Measurements from ENCODE around the gene ISCA1. TPM values are rescaled to one million over a fixed set of nuclear protein-coding genes. Genes with fewer than 3 reads are reported as not detected.

ISCA1 gene
- total and polyA plus RNA-seq, 2 donors (not counting 3 experiments of a cell fraction or from before 2014, with no cell fraction given), result 14.2 to 22.2 TPM

DNA sequence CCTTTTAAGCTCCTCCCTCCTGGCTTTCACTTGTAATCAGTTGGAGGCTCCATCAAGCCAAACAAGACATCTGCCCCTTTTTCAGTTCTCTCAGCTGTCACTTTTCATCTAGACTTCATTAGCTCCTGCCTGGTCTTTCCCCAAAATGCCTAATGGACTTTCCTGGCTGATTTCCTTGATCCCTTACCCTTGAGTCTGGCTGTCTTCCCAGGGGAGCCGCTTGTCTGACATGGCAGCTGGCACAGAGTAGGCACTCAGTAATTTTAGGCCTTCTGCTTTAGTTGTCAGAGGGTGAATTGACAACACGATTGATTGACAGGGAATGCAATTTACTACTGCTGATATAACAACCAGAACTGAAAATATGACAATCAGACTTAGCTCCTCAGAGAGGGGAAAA is 24.9 kb downstream of the ISCA1 start:
- H3K9me3 ChIP-seq (replicated peaks; ENCODE audit: control insufficient read depth, insufficient read depth, low read length), result no peaks in the 10 kb centered on the region
- H3K27ac ChIP-seq (ENCODE audit: insufficient read depth, low read depth, low read length), result no peak overlapping the region
- no peaks in the 10 kb centered on the region for H4K20me1 ChIP-seq (replicated peaks; ENCODE audit: control insufficient read depth, extremely low read depth, insufficient read depth, low read length)
- dilution Hi-C loops (cut with MboI; ENCODE audit: extremely low pct_ligation_motif_present, low sequenced_read_pairs) (no loop called here), intact Hi-C loops (cut with micrococcal nuclease) (no loop called here)
- no peak overlapping the region for H3K4me2 ChIP-seq (ENCODE audit: insufficient read depth, low read length)
- TF ChIP-seq GATA2 (IDR thresholded peaks at IDR 0.05; ENCODE audit: insufficient read depth, insufficient read length, low read depth, low read length), result no peak
- no TSS peak for BruUV-seq (replicated peaks)
- H3K9ac ChIP-seq (replicated peaks; ENCODE audit: extremely low read depth, insufficient read depth, low read length), result no peak overlapping the region
- DNase-seq (ENCODE audit: low read depth, low spot score) (no peak), FAIRE-seq (no peak)
- H3K79me2 ChIP-seq (ENCODE audit: control insufficient read depth, insufficient read depth, low read length), result no peaks in the 10 kb centered on the region
- H3K4me3 ChIP-seq (replicated peaks in 1 of 3; ENCODE audit: insufficient read depth in 1 of 3, low read depth in 1 of 3, low read length in 3 of 3), result no peak overlapping the region
- ChIA-PET POLR2A (interaction anchor here (1.0 kb wide), 1 partner anchor 30 kb away, joined by 4 read pairs; no protein-coding TSS in a partner anchor), CTCF (interaction anchor here (1.1 to 1.7 kb wide), 3 partner anchors 18 to 64 kb away, joined by 3 to 7 read pairs (median 4); no protein-coding TSS in a partner anchor)
- no peaks in the 10 kb centered on the region for H3K4me1 ChIP-seq (ENCODE audit: control insufficient read depth, extremely low read depth, insufficient read depth, low read length)
- H3K9me1 ChIP-seq (replicated peaks; ENCODE audit: control insufficient read depth, extremely low read depth, insufficient read depth, low read length), result no peaks in the 10 kb centered on the region
- no peaks in the 10 kb centered on the region for H3K36me3 ChIP-seq (ENCODE audit: control insufficient read depth in 2 of 2, extremely low read depth in 1 of 2, insufficient read depth in 2 of 2, low read length in 2 of 2)
- H3K27me3 ChIP-seq (ENCODE audit: control insufficient read depth in 2 of 2, insufficient read depth in 2 of 2, low read length in 2 of 2), result no peaks in the 10 kb centered on the region
- no peak overlapping the region for H2AFZ ChIP-seq (ENCODE audit: low read depth, low read length)

DNA sequence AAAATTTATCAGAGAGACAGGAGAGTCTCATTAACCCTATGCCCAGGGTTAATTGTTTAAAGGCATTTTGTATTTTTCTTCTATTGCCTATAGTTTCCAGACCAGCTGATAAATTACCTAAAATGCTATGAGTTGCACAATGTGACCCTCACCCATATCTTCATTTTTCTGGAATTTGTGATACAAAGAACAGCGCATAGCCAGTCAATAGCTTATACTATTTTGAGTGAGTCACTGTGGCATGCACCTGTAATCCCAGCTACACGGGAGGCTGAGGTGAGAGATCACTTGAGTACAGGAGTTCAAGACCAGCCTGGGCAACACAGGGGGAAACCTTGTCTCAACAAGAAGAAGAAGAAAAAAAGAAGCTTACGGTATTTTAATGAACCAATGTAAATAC is 25.7 kb downstream of the ISCA1 start:
- CTCF ChIA-PET, result interaction anchor here (1.1 to 1.7 kb wide), 4 partner anchors 15 to 63 kb away, joined by 3 to 7 read pairs (median 4); no protein-coding TSS in a partner anchor
- dilution Hi-C loops (cut with MboI; ENCODE audit: extremely low pct_ligation_motif_present, low sequenced_read_pairs) (no loop called here), intact Hi-C loops (cut with micrococcal nuclease) (no loop called here)
- Histone ChIP-seq H3K9me3 (replicated peaks; ENCODE audit: control insufficient read depth, insufficient read depth, low read length) (no peaks in the 10 kb centered on the region), H3K9ac (replicated peaks; ENCODE audit: extremely low read depth, insufficient read depth, low read length) (no peak overlapping the region), H4K20me1 (replicated peaks; ENCODE audit: control insufficient read depth, extremely low read depth, insufficient read depth, low read length) (no peaks in the 10 kb centered on the region), H3K27me3 (ENCODE audit: control insufficient read depth in 2 of 2, insufficient read depth in 2 of 2, low read length in 2 of 2) (no peaks in the 10 kb centered on the region), H3K9me1 (replicated peaks; ENCODE audit: control insufficient read depth, extremely low read depth, insufficient read depth, low read length) (no peaks in the 10 kb centered on the region), H3K36me3 (ENCODE audit: control insufficient read depth in 2 of 2, extremely low read depth in 1 of 2, insufficient read depth in 2 of 2, low read length in 2 of 2) (no peaks in the 10 kb centered on the region), H2AFZ (ENCODE audit: low read depth, low read length) (no peak overlapping the region), H3K4me1 (ENCODE audit: control insufficient read depth, extremely low read depth, insufficient read depth, low read length) (no peaks in the 10 kb centered on the region), H3K27ac (ENCODE audit: insufficient read depth, low read depth, low read length) (no peak overlapping the region), H3K79me2 (ENCODE audit: control insufficient read depth, insufficient read depth, low read length) (no peaks in the 10 kb centered on the region), H3K4me2 (ENCODE audit: insufficient read depth, low read length) (no peak overlapping the region), H3K4me3 (replicated peaks in 1 of 3; ENCODE audit: insufficient read depth in 1 of 3, low read depth in 1 of 3, low read length in 3 of 3) (no peak overlapping the region)
- no peak for FAIRE-seq
- no TSS peak for BruUV-seq (replicated peaks)
- POLR2A ChIA-PET, result no interaction called here
- no peak for DNase-seq (ENCODE audit: low read depth, low spot score)
- TF ChIP-seq, protein P1, sequence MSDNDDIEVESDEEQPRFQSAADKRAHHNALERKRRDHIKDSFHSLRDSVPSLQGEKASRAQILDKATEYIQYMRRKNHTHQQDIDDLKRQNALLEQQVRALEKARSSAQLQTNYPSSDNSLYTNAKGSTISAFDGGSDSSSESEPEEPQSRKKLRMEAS (IDR thresholded peaks at IDR 0.05; ENCODE audit: insufficient read depth, insufficient read length), result no peak
- TF ChIP-seq, protein P2, sequence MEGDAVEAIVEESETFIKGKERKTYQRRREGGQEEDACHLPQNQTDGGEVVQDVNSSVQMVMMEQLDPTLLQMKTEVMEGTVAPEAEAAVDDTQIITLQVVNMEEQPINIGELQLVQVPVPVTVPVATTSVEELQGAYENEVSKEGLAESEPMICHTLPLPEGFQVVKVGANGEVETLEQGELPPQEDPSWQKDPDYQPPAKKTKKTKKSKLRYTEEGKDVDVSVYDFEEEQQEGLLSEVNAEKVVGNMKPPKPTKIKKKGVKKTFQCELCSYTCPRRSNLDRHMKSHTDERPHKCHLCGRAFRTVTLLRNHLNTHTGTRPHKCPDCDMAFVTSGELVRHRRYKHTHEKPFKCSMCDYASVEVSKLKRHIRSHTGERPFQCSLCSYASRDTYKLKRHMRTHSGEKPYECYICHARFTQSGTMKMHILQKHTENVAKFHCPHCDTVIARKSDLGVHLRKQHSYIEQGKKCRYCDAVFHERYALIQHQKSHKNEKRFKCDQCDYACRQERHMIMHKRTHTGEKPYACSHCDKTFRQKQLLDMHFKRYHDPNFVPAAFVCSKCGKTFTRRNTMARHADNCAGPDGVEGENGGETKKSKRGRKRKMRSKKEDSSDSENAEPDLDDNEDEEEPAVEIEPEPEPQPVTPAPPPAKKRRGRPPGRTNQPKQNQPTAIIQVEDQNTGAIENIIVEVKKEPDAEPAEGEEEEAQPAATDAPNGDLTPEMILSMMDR (IDR thresholded peaks at IDR 0.05; ENCODE audit: extremely low read depth in 1 of 2, insufficient read depth in 1 of 2, low read depth in 1 of 2, low read length in 2 of 2), result no peak
- TF ChIP-seq POLR2AphosphoS5 (IDR thresholded peaks at IDR 0.05; ENCODE audit: insufficient read depth, low read depth, low read length) (no peak), JUN (IDR thresholded peaks at IDR 0.05; ENCODE audit: borderline replicate concordance, insufficient read depth, insufficient read length, low read depth) (no peak), EZH2 (IDR thresholded peaks at IDR 0.05; ENCODE audit: borderline replicate concordance, low read depth, low read length, severe bottlenecking) (no peak), FOS (IDR thresholded peaks at IDR 0.05; ENCODE audit: borderline replicate concordance, insufficient read depth, low read length) (no peak), GATA2 (IDR thresholded peaks at IDR 0.05; ENCODE audit: insufficient read depth, insufficient read length, low read depth, low read length) (no peak), MYC (IDR thresholded peaks at IDR 0.05; ENCODE audit: low read depth, low read length) (no peak), POLR2A (IDR thresholded peaks at IDR 0.05; ENCODE audit: low read depth, low read length) (no peak)
